GM18520 (cell line): ENCODE results near the gene RXFP2.

ENCODE experiments used
- ATAC-seq: cut with Tn5 transposase; IDR thresholded peaks from one replicate; pipeline ENCODE4 v1.9.1; 2021; ENCODE audit not compliant: unreplicated experiment

The RXFP2 gene

DNA sequence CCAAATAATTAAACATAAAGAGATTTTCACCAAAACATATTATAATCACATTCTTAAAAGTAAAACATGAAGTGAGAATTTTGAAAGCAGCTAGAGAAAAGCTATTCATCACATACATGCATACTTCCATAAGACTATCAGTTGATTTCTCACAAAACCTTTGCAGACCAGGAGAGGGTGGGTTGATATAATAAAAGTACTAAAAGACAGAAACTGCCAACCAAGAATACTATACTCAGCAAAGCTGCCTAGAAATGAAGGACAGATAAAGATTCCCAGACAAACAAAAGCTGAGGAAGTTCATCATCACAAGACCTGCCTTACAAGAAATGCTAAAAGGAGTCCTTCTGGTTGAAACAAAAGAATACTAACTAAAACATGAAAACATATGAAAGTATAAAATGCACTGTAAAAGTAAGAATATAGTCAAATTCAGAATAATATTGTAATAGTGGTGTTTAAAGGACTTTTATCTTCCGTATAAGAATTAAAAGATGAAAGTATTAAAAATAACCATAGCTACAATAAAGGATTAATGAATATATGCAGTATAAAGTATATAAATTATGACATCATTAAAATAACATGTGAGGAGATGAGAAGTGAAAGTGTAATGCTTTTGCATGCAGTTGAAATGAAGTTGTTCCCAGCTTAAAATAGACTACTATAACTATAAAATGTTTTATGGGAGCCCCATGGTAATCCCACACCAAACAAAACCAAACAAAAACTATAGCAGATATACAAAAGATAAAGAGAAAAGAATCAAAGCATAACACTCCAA is 76.2 kb downstream of the RXFP2 start:
- no peak for ATAC-seq

DNA sequence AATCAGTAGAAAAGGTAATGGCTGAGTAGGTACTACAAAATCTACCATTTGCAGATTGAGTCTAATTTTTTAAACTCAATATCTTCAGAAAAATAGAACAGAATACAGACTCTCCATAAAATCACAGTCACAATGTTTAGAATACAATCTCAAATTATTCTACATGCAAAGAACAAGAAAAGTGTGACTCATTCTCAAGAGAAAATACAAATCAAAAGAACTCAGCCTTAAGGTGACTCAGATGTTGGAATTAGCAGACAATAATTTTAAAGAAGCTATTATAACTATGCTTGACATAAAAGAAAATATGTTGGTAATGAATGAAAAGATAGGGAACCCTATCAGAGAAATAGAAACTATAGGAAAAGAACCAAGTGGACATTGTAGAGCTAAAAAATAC is 78.9 kb downstream of the RXFP2 start:
- ATAC-seq = no peak

DNA sequence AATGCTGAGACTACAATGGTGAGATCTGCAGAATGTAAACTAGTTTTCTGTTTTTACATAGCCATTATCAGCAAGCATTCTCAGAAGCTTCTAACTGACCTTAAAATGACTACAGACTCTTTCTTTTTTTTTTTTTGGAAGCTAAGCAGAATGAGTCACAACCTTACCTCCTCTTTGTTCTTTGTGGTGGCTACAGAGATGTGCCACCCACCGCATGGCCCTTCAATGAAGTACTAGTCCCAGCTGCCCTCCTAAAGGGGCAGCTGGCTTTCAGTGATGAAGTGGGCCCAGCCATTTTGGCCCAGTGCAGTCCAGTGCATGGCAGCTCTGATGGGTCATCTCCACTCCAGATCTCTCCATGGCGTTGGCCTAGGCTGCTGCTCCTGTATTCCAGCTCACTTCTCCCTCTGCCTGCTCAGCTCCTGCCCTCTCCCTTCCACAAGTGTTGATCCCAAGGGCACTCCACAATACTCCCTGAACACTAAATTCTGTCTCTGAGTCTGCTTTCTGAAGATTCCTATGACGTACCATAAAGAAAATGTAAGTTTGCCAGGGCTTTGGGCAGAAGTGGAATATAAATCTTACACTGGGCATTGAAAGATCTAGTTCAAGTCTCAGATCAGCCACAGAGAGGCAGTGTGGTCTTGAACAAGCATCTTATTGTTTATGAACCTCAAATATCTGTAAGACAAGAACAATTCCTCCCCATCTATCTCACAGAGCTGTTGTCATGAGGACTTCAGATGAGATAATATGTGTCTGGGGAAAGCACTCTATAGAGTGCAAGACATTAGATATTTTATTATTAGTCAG is 85.6 kb downstream of the RXFP2 start:
- no peak for ATAC-seq

DNA sequence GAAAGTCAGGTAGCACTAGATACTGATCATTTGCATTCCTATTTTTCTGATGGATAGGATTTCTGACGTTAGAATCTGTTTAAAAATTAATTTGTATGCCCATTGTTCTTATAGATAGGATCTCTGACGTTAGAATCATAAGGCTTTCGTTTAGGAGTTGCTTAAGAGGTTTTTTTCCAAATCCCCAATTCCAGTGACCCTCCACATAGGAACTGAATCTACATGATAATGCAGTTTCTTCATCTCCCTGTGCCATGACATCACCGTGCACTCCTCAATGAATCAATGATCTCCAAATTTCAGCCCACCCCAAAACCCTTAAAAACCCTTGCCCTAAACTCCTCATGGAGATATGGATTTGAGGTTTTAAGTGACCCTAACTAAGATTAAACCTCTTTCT is 87.2 kb downstream of the RXFP2 start:
- no peak for ATAC-seq

DNA sequence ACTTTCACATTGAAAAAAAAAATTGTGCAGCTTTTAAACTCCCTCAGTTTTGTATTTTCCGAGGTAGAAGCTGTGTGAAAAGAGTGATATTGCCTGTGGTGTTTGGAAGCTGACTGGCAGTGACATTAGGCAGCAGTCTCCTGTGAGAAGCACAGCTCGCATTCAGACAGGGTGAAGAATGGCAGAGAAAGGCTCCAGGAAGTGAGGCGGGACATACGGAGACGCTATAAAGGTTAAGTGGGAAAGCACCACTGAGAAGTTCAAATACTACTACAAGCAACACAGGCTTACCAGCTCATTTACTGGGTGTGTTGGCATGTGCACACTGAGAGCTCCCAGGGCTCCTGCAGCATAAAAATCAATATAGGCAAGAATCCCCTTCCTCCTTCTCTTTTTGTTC is 88.4 kb downstream of the RXFP2 start:
- ATAC-seq = no peak

DNA sequence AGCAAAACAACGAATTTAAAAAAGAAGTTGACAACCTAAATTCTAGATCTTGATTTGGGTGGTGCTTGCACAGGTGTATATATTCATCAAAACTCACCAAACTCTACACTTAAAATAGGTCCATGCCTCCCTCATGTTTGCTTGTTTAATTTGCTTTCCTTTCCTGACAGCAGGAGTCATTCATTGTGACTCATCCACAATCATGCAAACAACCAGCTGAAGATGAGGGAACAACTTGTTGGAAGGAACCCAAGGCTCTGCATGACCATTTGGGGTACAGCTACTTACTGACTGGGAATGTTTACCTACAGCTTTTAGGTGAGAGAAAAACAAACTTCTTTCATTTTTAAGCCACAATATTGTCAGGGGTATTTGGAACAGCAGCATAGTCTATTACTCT is 96.6 kb downstream of the RXFP2 start:
- ATAC-seq = no peak

DNA sequence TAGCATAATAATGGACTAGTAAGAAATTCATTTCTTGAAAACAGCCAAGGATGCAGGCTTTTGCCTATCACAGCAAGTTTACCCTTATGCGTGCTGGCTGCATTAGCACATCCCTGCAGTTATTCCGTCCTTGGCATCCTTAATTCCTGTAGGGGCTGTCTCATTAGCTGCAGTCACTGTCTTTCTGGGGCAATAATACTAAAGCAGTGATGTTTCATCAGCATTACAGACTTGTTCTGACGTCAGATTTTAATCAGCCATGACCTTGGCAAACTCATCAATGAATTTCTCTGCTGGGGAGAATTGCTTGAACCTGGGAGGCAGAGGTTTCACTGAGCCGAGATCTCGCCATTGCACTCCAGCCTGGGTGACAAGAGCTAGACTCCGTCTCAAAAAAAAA is 103.7 kb downstream of the RXFP2 start:
- no peak for ATAC-seq

DNA sequence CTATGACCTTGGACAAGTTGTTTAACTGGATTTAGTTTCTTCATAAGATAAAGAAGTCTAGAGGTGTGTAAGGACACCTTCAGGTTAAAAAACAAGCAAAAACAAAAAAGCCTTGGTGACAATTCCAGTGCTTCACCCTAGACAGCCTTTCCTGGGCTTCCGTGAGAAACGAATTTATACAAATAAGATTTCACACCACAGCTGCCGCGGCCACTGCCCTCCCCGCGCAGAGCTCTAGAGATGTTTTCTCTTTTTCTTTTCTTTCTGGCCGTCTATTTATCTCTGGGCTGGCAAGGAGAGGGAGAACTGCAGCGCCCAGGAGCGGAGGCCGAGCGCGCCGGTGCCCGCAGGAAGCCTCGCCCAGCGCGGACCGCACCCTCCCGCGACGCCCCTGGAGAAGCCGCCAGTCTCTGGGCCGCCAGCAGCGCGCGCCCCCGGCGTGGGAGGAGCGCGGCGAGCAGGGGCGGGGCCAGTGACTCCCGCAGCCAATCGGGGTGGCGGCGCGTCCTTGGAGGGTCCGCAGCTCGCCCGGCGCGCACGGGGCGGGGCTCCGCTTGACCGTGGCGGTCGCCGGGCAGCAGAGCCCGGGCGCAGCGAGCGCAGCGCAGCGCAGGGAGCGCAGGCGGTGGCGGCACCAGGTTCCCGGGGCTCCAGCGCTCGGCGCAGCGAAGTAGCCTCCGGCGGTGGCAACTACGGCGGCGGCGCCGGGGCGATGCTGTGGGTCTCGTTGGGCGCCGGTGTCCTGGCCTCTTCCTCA is 107.0 kb downstream of the RXFP2 start:
- peak; percentile 95 for ATAC-seq

DNA sequence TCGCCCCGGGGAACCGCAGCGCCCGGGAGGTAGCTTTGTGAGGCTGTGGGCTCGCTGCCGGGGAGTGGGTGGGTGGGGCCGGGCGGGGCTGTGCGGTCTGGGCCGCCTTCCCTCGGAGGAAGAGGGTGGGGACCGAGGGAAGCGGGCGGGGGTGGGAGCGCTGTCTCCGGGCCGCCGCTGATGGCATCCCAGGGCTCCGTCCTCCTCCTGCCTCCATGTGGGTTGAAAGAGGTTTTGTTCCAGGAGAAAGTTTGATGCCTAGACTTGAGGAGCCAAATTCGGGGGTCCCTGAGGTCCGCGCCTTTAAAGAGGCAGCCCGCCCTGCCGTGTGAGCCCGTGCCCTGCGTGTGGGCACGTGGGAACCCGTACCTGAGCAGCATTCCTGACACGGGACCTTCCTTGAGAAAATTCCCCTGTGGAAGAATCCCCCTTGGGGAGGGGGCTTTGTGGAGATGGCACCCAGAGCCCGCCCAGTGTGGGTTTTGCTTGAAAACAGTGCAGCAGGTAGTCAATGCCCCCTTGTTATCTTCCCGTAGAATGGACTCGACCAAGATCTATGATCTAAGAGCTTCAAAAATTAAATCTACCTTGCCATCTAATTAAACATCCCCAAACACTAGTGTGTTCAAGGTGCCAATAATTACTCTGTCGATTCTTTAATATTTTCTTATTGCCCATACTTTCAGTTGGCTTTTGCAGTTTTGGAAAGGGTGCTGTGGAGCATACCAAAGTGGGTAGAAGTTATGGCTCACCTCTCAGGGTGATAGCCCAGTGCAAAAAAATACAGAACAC is 107.8 kb downstream of the RXFP2 start:
- ATAC-seq = no peak

DNA sequence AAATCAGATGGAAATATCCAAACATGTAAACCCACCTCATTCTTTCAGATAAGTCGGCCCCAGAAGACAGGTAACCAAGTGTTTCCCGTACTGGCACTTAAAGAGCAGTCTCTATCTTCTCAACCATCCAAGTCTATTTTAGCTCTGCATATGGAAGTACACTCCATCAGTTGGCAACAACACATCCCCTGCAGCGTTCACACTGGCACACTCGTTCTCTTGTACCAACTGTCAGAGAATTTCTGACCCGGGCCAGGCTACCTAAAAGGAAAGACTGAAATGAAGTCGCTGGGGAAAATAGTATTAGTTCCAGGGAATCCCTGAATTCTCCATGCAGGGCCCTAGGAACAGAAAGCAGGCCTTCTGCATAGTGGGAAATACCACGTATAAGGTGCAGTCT is 109.3 kb downstream of the RXFP2 start:
- ATAC-seq = no peak

DNA sequence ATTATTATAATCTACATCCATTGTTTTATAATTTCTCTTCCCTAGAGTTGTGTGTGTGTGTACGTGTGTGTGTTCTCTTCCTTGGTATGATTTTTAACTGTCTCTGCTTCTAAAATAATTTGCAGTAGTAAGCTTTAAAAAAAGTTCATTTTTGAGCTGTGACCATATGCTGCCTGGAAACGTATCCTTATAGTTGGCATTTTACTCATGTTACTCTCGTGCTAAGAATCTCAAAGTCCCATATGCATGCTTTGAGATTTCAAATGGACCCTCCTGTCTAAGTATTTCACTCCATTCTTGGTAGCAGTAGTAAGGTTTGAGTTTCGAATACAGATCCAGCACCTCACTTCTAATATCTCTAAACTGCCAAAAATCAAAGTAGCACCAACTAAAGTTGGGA is 109.9 kb downstream of the RXFP2 start:
- ATAC-seq = no peak

DNA sequence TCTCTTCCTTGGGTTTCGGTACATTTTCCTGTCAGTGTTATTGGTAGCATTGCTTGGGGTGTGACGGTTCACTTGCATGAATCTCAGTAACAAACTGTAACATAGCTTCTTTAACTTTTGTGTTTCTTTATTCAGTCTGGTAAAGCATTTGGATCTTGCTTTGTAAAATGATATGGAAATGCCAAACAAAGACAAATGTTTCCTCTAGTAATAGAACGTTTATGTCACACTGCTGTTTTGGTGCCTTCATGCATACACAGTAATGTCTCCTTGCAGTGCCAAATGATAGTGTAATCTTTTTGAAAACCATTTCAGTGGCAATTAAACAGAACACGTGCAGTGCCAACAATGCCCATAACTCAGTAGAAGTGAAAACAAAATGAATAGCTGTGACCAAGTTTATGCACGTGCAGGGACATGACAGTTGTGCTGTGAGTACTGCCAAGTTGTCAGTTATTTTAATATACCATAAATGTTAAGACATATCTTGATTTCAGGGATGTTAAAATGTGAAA is 110.8 kb downstream of the RXFP2 start:
- ATAC-seq = no peak

DNA sequence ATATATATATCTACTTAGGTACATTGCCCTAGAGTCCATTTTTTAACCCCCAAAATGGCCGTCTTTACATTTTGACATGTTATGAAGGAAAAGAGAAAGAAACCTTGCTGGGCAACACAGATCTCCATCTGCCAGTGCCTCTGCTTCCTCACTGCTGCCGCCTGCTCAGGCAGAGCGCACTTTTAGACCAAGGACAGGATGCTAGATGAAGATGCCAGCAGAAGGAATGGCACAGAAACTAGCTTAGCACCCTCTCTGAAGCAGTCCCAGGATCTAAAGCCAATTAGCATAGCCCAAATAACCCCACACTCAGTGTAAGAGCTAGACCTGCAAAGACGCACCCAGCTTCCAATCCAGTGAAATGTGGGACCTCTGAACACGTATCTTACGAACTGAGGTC is 111.9 kb downstream of the RXFP2 start:
- no peak for ATAC-seq
